GM12801 (cell line): ENCODE results near the gene MAP3K1.

Experiments used
- TF ChIP-seq, protein P1 (sequence below): IDR thresholded peaks from one replicate; pipeline ENCODE4 v1.5.1; 2011; ENCODE audit warnings: control low read depth; ENCODE audit not compliant: insufficient read length; ENCODE audit errors: extremely low read depth

The MAP3K1 gene

DNA sequence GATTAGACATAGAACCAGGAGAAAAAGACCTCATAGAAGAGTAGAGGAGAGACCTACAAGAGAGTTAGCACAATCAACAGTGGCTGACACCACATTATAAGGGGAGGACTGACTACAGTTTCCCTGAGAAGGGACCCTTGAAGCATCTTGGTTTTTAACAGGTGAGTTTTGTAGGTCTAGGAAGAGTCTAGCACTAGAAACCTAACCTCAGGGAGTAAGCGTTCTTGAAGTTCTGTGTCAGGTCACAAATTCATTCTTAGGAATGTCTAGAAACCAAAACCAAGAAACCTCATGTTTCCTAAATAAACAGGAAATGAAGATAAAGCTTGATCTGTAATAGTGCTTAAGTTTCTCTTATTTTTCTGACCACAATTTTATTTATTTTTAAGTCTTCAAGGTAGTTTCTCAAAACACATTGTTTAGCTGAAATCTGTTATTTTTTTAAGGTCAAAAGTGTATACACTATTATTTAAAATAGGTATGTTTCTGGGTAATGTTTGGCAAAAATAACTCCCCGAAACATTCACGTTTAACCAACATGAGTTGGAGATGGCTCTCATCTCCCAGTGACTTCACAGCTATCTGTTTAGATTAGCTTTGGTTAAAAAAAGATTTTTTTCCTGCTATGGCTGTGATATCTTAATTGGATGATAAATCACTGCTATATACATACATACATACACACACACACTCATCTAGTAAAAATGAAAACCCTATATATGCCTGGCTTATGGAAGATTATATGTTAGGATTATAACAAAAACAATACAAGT is 37.1 kb downstream of the MAP3K1 start:
- TF ChIP-seq, protein P1, sequence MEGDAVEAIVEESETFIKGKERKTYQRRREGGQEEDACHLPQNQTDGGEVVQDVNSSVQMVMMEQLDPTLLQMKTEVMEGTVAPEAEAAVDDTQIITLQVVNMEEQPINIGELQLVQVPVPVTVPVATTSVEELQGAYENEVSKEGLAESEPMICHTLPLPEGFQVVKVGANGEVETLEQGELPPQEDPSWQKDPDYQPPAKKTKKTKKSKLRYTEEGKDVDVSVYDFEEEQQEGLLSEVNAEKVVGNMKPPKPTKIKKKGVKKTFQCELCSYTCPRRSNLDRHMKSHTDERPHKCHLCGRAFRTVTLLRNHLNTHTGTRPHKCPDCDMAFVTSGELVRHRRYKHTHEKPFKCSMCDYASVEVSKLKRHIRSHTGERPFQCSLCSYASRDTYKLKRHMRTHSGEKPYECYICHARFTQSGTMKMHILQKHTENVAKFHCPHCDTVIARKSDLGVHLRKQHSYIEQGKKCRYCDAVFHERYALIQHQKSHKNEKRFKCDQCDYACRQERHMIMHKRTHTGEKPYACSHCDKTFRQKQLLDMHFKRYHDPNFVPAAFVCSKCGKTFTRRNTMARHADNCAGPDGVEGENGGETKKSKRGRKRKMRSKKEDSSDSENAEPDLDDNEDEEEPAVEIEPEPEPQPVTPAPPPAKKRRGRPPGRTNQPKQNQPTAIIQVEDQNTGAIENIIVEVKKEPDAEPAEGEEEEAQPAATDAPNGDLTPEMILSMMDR = no peak

DNA sequence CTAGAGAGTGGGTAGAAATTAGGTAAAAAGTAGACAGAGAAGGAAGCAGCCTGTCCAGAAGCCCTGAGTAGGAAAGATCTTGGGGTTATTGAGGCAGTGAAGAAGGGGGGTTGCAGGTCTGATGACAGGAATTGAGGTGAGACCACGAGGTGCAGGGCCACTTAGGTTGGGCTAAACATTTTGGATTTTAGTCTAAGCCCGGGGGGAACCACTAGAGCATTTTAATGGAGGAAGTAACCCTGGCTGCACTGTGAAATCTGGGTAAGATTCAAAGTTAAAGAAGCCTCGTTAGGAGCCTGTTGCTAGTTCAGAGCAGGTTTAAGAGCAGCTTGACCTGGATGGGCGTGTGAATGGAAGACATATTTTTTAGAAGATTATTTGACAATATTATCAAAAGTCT is 38.3 kb downstream of the MAP3K1 start:
- TF ChIP-seq, protein P1 = no peak

DNA sequence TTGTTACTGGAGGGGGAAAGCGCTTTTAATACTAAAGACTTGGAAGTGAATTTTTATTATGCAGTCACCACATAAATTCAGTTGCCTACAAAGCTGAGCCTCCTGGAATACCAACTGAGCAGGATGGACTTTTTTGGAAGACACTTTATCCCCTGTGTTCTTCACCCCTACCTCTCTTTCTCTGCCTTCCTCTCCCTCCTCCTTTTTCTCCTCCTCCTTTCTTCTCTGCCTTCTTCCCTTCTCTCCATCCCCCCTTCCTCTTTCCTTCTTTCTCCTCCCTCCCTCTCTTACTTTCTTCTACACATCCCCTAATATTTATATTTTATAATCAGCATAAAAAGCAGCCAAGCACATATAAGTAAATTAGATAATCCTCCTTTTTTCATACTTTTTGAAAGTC is 39.6 kb downstream of the MAP3K1 start:
- TF ChIP-seq, protein P1 = no peak

DNA sequence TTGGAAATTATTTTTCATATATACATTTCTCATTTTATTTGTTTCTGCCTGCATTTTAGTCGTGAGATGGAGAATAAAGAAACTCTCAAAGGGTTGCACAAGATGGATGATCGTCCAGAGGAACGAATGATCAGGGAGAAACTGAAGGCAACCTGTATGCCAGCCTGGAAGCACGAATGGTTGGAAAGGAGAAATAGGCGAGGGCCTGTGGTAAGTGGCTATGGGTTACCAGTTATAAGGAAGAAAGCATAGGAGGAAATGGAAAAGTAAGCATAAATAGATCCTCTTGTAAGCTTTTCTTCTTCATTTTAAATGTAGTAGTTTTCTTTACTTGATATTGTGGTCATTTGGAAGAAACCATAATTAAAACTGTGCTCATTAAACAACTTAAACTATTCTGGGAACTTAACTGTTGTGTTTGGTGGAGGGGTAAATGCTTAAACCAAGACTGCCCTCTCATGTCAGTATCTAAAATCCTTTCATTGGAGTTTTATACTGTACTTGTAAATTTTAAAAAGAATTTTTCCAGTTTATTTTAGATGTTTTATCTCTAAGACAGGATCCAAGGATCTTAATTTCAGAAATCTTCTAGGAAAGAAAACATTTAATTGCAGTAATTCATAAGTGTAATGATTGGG is 41.3 kb downstream of the MAP3K1 start:
- TF ChIP-seq, protein P1 = no peak

DNA sequence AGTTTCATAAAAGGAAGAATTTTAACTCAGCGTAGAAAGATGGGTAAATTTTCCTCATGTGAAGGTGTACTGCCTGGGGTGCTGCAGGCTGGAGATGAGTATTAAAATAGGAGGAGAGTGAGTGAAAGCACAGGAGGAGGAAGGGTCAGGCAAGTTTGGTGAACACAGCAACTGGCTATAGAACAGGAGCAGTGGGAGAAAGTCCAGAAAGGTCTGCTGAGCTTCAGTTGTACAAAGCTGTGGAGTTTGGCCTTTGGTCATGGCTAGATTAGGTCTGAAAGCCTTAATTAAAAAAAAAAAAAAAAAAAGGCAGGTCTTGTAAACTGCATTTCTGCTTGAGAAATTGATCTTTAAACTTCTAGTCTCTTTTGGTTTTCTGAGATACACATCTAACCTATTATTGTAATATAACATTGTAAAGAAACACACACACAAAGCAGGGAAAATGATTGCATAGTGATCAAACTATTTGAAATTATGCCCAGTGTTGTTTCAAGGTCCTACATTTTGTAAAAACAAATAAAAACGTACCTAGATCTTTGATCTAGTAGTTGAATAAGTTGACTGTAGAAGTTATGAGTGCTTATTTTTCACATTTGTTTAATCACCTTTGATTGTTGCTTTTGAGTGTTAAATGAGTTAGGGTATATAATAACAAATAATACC is 43.6 kb downstream of the MAP3K1 start:
- TF ChIP-seq, protein P1 = no peak

DNA sequence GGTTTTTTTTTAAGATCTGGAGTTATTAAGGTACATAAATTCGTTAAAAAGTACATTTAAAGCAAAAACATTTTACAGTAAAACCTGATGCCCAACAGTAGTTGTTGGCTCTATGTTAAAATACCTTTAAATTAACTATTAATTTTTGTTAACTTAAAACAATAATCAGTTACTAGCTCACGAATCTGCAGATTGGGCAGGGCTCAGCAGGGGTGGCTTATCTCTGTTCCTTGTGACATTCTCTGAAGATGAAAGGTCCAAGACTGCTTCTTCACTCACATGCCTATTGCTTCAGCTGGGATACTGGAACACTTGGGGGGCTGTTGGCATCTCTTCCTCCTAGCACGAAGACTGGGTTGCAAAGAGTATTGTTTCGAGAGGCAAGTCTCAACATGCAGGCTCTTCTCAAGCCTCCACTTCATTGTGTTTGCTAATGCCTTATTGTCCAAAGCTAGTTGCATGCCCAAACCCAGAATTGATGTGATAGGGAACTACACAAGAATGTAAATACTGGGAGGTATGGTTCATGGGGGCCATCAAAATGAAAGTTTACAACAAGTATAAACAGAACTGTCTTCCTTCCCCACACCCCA is 46.6 kb downstream of the MAP3K1 start:
- TF ChIP-seq, protein P1 = no peak

DNA sequence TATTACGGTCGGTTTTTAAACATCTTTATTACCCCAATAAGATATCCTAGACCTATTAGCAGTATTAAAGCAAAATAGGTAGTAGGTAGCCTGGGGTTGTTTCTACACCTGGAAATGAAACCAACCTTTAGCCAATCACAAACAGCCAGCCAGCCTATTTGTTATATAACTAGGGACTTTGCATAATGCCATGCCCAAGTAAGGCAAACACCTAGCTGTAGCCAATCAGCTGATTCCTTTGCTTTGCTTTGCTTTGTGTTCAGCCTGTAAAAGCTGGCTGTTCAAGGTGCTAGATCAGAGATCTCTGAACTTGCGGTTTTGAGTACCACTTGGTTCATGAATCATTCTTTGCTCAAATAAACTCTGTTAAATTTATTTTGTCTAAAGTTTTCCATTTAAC is 47.6 kb downstream of the MAP3K1 start:
- TF ChIP-seq, protein P1 = no peak
